ENCODE data around the gene ERVFRD-1.
"Not testable (repeated sequence)": the region's sequence is repeated elsewhere in the genome, so short reads cannot be mapped to it uniquely, and the experiment has no call there.

The ERVFRD-1 gene

GRCh38 chr6:11115808-11116536, 4.4 kb upstream of the ERVFRD-1 start:
- peaks cover 19% of the 10 kb centered on the region for H3K4me1 Mint-ChIP-seq
- H3K36me3 Mint-ChIP-seq; H3K9me3 Mint-ChIP-seq; DNase-seq (ENCODE audit: low spot score in 2 of 2); H3K27ac Mint-ChIP-seq; ATAC-seq (ENCODE audit: low read depth); H3K4me3 Mint-ChIP-seq; H3K27me3 Mint-ChIP-seq: not testable (repeated sequence)

GRCh38 chr6:11113038-11113437, 1.5 kb upstream of the ERVFRD-1 start:
- Mint-ChIP-seq H3K27me3 (no peaks in the 10 kb centered on the region), H3K4me1 (peaks cover 14% of the 10 kb centered on the region), H3K4me3 (no peak overlapping the region), H3K9me3 (no peaks in the 10 kb centered on the region), H3K27ac (no peak overlapping the region), H3K36me3 (peaks cover 2% of the 10 kb centered on the region)
- no peak for ATAC-seq (ENCODE audit: low read depth)
- no peak for DNase-seq (ENCODE audit: low spot score in 2 of 2)

- DNase-seq (ENCODE audit: low spot score in 2 of 2) (no peak), ATAC-seq (ENCODE audit: low read depth) (no peak)
- no peaks in the 10 kb centered on the region for H3K9me3 Mint-ChIP-seq
- no peak overlapping the region for H3K4me3 Mint-ChIP-seq
- H3K4me1 Mint-ChIP-seq, result peaks cover 19% of the 10 kb centered on the region
- H3K27ac Mint-ChIP-seq, result no peak overlapping the region
- H3K36me3 Mint-ChIP-seq, result peaks cover 2% of the 10 kb centered on the region
- no peaks in the 10 kb centered on the region for H3K27me3 Mint-ChIP-seq
Measured at GRCh38 chr6:11111769-11112437, 378 bp upstream of the ERVFRD-1 start.

GRCh38 chr6:11108726-11109125, 2.8 kb downstream of the ERVFRD-1 start:
- Mint-ChIP-seq H3K36me3 (peaks cover 4% of the 10 kb centered on the region), H3K4me3 (no peak overlapping the region), H3K27ac (no peak overlapping the region), H3K9me3 (no peaks in the 10 kb centered on the region), H3K27me3 (no peaks in the 10 kb centered on the region), H3K4me1 (peaks cover 31% of the 10 kb centered on the region)
- ATAC-seq (ENCODE audit: low read depth) (no peak), DNase-seq (ENCODE audit: low spot score in 2 of 2) (no peak)

GRCh38 chr6:11103065-11103464, 8.5 kb downstream of the ERVFRD-1 start:
- no peaks in the 10 kb centered on the region for H3K9me3 Mint-ChIP-seq
- H3K4me1 Mint-ChIP-seq, result peaks cover 22% of the 10 kb centered on the region
- no peak for ATAC-seq (ENCODE audit: low read depth)
- H3K4me3 Mint-ChIP-seq, result no peak overlapping the region
- H3K27ac Mint-ChIP-seq, result no peak overlapping the region
- DNase-seq (ENCODE audit: low spot score in 2 of 2), result no peak
- H3K27me3 Mint-ChIP-seq, result no peaks in the 10 kb centered on the region
- peaks cover 9% of the 10 kb centered on the region for H3K36me3 Mint-ChIP-seq

GRCh38 chr6:11101417-11101816, 10.1 kb downstream of the ERVFRD-1 start:
- H3K36me3 Mint-ChIP-seq, result peaks cover 9% of the 10 kb centered on the region

GRCh38 chr6:11098004-11098403, 13.5 kb downstream of the ERVFRD-1 start:
- Mint-ChIP-seq H3K36me3 (peaks cover 7% of the 10 kb centered on the region), H3K27me3 (no peaks in the 10 kb centered on the region), H3K27ac (no peak overlapping the region), H3K4me1 (peaks cover 11% of the 10 kb centered on the region), H3K4me3 (no peak overlapping the region), H3K9me3 (no peaks in the 10 kb centered on the region)
- ATAC-seq (ENCODE audit: low read depth) (no peak), DNase-seq (ENCODE audit: low spot score in 2 of 2) (no peak)

More at GRCh38 chr6:11101417-11101816, 10.1 kb downstream of the ERVFRD-1 start:
- Mint-ChIP-seq H3K4me1 (peaks cover 12% of the 10 kb centered on the region), H3K4me3 (no peak overlapping the region), H3K27ac (no peak overlapping the region), H3K9me3 (no peaks in the 10 kb centered on the region), H3K27me3 (no peaks in the 10 kb centered on the region)
- no peak for DNase-seq (ENCODE audit: low spot score in 2 of 2)
- ATAC-seq (ENCODE audit: low read depth), result no peak

- ATAC-seq (ENCODE audit: low read depth) (no peak), DNase-seq (ENCODE audit: low spot score in 2 of 2) (no peak)
- Mint-ChIP-seq H3K4me1 (peaks cover 16% of the 10 kb centered on the region), H3K9me3 (no peaks in the 10 kb centered on the region), H3K4me3 (no peak overlapping the region), H3K36me3 (peaks cover 7% of the 10 kb centered on the region), H3K27me3 (no peaks in the 10 kb centered on the region), H3K27ac (no peak overlapping the region)
Measured at GRCh38 chr6:11097476-11097875, 14.0 kb downstream of the ERVFRD-1 start.

- no peak overlapping the region for H3K27ac Mint-ChIP-seq
- no peak overlapping the region for H3K4me3 Mint-ChIP-seq
- no peaks in the 10 kb centered on the region for H3K9me3 Mint-ChIP-seq
- DNase-seq (ENCODE audit: low spot score in 2 of 2) (no peak), ATAC-seq (ENCODE audit: low read depth) (no peak)
- peaks cover 7% of the 10 kb centered on the region for H3K36me3 Mint-ChIP-seq
- no peaks in the 10 kb centered on the region for H3K27me3 Mint-ChIP-seq
- H3K4me1 Mint-ChIP-seq, result peaks cover 12% of the 10 kb centered on the region
Measured at GRCh38 chr6:11096109-11096508, 15.4 kb downstream of the ERVFRD-1 start.

- no peaks in the 10 kb centered on the region for H3K27me3 Mint-ChIP-seq
- no peaks in the 10 kb centered on the region for H3K36me3 Mint-ChIP-seq
- DNase-seq (ENCODE audit: low spot score in 2 of 2) (no peak), ATAC-seq (ENCODE audit: low read depth) (no peak)
- H3K4me3 Mint-ChIP-seq, result peak overlapping the region; percentile 88
- peaks cover 11% of the 10 kb centered on the region for H3K4me1 Mint-ChIP-seq
- peak overlapping the region; percentile 94 for H3K27ac Mint-ChIP-seq
- H3K9me3 Mint-ChIP-seq, result no peaks in the 10 kb centered on the region
Measured at GRCh38 chr6:11094941-11095340, 16.6 kb downstream of the ERVFRD-1 start.

GRCh38 chr6:11094411-11094851, 17.1 kb downstream of the ERVFRD-1 start:
- no peaks in the 10 kb centered on the region for H3K36me3 Mint-ChIP-seq
- H3K27me3 Mint-ChIP-seq, result no peaks in the 10 kb centered on the region
- DNase-seq (ENCODE audit: low spot score in 2 of 2) (no peak), ATAC-seq (ENCODE audit: low read depth) (peak; percentile 9)
- no peaks in the 10 kb centered on the region for H3K9me3 Mint-ChIP-seq
- H3K27ac Mint-ChIP-seq, result peak overlapping the region; percentile 94
- H3K4me1 Mint-ChIP-seq, result peaks cover 11% of the 10 kb centered on the region
- peak overlapping the region; percentile 88 for H3K4me3 Mint-ChIP-seq

GRCh38 chr6:11093626-11094410, 17.7 kb downstream of the ERVFRD-1 start, which contains the start of gene SMIM13:
TSS of gene SMIM13 (plus strand) at chr6:11093834. CDS start at chr6:11094314, 480 bp downstream.
- Mint-ChIP-seq H3K27me3 (no peaks in the 10 kb centered on the region), H3K27ac (peak within 1 kb of the TSS; percentile 94), H3K36me3 (no peaks in the 10 kb centered on the region), H3K4me1 (peaks cover 11% of the 10 kb centered on the region), H3K9me3 (no peaks in the 10 kb centered on the region), H3K4me3 (peak within 1 kb of the TSS; percentile 94)
- DNase-seq (ENCODE audit: low spot score in 2 of 2) (peak; percentile 92 to 93), ATAC-seq (ENCODE audit: low read depth) (peak; percentile 88)

- ATAC-seq (ENCODE audit: low read depth), result peak; percentile 15
- peak overlapping the region; percentile 94 for H3K4me3 Mint-ChIP-seq
- H3K27ac Mint-ChIP-seq, result peak overlapping the region; percentile 94
- peaks cover 11% of the 10 kb centered on the region for H3K4me1 Mint-ChIP-seq
- no peaks in the 10 kb centered on the region for H3K27me3 Mint-ChIP-seq
- no peaks in the 10 kb centered on the region for H3K9me3 Mint-ChIP-seq
- no peaks in the 10 kb centered on the region for H3K36me3 Mint-ChIP-seq
- no peak for DNase-seq (ENCODE audit: low spot score in 2 of 2)
Measured at GRCh38 chr6:11093376-11093625, 18.2 kb downstream of the ERVFRD-1 start.

GRCh38 chr6:11092668-11093375, 18.7 kb downstream of the ERVFRD-1 start:
- DNase-seq (ENCODE audit: low spot score in 2 of 2), result no peak
- Mint-ChIP-seq H3K9me3 (no peaks in the 10 kb centered on the region), H3K27ac (peak overlapping the region; percentile 94), H3K4me1 (peaks cover 11% of the 10 kb centered on the region), H3K27me3 (no peaks in the 10 kb centered on the region), H3K36me3 (no peaks in the 10 kb centered on the region), H3K4me3 (peak overlapping the region; percentile 94)
- ATAC-seq (ENCODE audit: low read depth), result peak; percentile 10
